HL-60 (cell line): ENCODE results near the gene INSRR.
A peak's percentile ranks its signal among the peaks of the same experiment; 100 is the strongest.

ENCODE experiments used
- DNase-seq, 2 experiments: peaks; one replicate each; pipeline ENCODE4 v3.0.0-alpha.2; 2010 to 2020; ENCODE audit warnings: low read depth in 1 of 2, low spot score in 1 of 2
- H3K27ac ChIP-seq: fragments of 250-450 bp; sonication (Bioruptor Pico); replicated peaks from 2 replicates; pipeline ENCODE4 v1.5.1; 2020; ENCODE audit warnings: mild to moderate bottlenecking, moderate library complexity
- H3K27me3 ChIP-seq: fragments of 250-450 bp; sonication (Bioruptor Pico); 2 replicates; pipeline ENCODE4 v1.5.1; 2021; ENCODE audit warnings: mild to moderate bottlenecking, moderate library complexity; ENCODE audit not compliant: insufficient read depth, poor library complexity, severe bottlenecking
- H3K4me3 ChIP-seq: replicated peaks from 2 replicates; pipeline ENCODE4 v1.5.1; 2011; ENCODE audit warnings: mild to moderate bottlenecking, control low read depth, low read length; ENCODE audit not compliant: insufficient read depth
- CTCF ChIP-seq: IDR thresholded peaks from one replicate; pipeline ENCODE4 v1.5.1; 2011; ENCODE audit warnings: low read length, control low read depth, inconsistent platforms; ENCODE audit not compliant: insufficient read depth
- GABPA ChIP-seq: IDR thresholded peaks from 2 replicates; pipeline ENCODE4 v1.6.1; 2012; ENCODE audit warnings: low read depth
- POLR2AphosphoS5 ChIP-seq: IDR thresholded peaks from 2 replicates; pipeline ENCODE4 v1.6.1; 2012; ENCODE audit warnings: low read depth
- SPI1 ChIP-seq: IDR thresholded peaks from 2 replicates; pipeline ENCODE4 v1.6.1; 2012; ENCODE audit warnings: low read depth, mild to moderate bottlenecking, borderline replicate concordance
- TF ChIP-seq, protein P1 (sequence below): IDR thresholded peaks from 2 replicates; pipeline ENCODE4 v1.6.1; 2012; ENCODE audit warnings: low read depth; ENCODE audit not compliant: insufficient replicate concordance

INSRR gene

GRCh38 chr1:156848461-156849150, 10.3 kb downstream of the INSRR start:
- Histone ChIP-seq H3K27me3 (peaks cover 58% of the 10 kb centered on the region), H3K4me3 (no peak overlapping the region), H3K27ac (no peak overlapping the region)
- DNase-seq, result no peak
- TF ChIP-seq GABPA (no peak), SPI1 (no peak), POLR2AphosphoS5 (no peak), CTCF (no peak)
- TF ChIP-seq, protein P1, sequence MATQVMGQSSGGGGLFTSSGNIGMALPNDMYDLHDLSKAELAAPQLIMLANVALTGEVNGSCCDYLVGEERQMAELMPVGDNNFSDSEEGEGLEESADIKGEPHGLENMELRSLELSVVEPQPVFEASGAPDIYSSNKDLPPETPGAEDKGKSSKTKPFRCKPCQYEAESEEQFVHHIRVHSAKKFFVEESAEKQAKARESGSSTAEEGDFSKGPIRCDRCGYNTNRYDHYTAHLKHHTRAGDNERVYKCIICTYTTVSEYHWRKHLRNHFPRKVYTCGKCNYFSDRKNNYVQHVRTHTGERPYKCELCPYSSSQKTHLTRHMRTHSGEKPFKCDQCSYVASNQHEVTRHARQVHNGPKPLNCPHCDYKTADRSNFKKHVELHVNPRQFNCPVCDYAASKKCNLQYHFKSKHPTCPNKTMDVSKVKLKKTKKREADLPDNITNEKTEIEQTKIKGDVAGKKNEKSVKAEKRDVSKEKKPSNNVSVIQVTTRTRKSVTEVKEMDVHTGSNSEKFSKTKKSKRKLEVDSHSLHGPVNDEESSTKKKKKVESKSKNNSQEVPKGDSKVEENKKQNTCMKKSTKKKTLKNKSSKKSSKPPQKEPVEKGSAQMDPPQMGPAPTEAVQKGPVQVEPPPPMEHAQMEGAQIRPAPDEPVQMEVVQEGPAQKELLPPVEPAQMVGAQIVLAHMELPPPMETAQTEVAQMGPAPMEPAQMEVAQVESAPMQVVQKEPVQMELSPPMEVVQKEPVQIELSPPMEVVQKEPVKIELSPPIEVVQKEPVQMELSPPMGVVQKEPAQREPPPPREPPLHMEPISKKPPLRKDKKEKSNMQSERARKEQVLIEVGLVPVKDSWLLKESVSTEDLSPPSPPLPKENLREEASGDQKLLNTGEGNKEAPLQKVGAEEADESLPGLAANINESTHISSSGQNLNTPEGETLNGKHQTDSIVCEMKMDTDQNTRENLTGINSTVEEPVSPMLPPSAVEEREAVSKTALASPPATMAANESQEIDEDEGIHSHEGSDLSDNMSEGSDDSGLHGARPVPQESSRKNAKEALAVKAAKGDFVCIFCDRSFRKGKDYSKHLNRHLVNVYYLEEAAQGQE, result no peak

GRCh38 chr1:156847591-156848460, 11.1 kb downstream of the INSRR start:
- no peak overlapping the region for H3K27ac ChIP-seq
- H3K4me3 ChIP-seq, result no peak overlapping the region
- DNase-seq, result no peak
- peak; percentile 10; the same call in 1 of the 2 replicates for TF ChIP-seq SPI1
- no peak for TF ChIP-seq GABPA
- peaks cover 64% of the 10 kb centered on the region for H3K27me3 ChIP-seq

DNA sequence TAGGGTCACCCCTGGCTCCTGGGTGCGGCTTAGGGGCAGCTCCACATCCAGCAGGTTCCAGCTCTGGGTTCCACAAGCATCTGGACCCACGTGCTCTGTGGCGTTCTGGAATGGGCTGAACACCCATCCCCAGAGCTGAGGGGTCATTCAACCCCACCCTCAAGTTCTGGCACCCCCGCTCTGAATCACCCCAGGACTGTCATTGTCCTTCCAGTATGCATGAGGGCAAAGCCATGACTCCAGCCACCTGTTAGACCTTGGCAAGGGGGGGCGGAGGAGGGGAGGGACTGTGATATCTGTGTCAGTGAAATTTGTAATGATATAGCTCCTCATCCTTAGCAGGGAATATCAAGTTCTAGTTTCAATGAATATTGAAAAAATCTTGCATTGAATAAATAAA, 12.3 kb downstream of the INSRR start:
- no peak for DNase-seq
- H3K4me3 ChIP-seq, result no peak overlapping the region
- TF ChIP-seq GABPA (no peak), SPI1 (no peak), POLR2AphosphoS5 (no peak), CTCF (no peak)
- TF ChIP-seq, protein P1, result no peak
- H3K27ac ChIP-seq, result no peak overlapping the region
- H3K27me3 ChIP-seq, result peaks cover 64% of the 10 kb centered on the region

GRCh38 chr1:156845953-156846545, 12.9 kb downstream of the INSRR start:
- DNase-seq, result no peak
- Histone ChIP-seq H3K27ac (no peak overlapping the region), H3K4me3 (no peak overlapping the region), H3K27me3 (peaks cover 61% of the 10 kb centered on the region)
- TF ChIP-seq POLR2AphosphoS5 (no peak), GABPA (no peak), SPI1 (no peak)
- TF ChIP-seq, protein P1, result no peak
